ENCODE measurements around the gene DNAH2. TPM values are rescaled to one million over a fixed set of nuclear protein-coding genes. Genes with fewer than 3 reads are reported as not detected.

DNAH2 gene
- total and polyA plus RNA-seq, 2 experiments from 2014 or later = 0.38 TPM; not detected in 1

DNA sequence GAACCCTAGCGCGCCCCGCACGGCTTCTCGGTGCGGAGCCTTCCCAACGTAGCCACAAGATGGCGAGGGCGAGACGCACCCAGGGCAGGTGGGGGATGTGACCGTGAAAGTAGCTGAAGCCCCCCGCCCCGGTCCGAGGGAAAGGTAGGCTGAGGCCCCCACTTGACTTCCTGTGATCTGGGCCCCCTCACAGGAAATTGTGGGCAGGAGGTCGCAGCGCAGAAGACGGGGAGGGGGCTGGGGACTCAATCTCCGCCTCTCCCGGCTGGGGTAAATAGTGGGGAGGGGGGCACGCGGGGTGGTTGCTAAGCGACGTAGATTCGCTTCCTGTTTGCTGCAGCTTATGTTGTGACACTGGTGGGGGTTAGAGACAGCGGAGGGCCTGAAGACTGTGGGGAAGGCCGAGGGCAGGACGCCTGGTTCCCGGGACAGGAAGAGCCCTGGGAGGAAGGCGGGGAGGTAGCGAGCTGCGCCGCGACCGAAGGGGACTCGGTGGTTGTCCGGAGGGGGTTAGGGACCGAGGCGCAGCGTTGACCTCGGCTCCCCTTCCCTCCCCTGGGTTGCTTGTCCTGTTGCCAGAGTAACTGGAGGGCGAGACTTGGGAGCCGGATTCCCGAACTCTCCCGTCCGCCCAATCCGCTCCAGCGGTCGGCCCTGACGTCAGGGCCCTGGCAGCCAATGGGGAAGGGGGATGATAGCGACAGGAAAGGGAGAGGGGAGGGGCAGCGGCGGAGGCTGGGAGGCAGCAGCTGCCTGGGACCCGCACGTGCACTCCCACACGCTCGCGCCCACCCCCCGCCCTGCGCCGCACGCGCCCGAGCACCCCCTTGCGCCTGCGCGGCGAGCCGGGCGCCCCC, 117.6 kb downstream of the DNAH2 start (continued):
- TF ChIP-seq, protein P1, sequence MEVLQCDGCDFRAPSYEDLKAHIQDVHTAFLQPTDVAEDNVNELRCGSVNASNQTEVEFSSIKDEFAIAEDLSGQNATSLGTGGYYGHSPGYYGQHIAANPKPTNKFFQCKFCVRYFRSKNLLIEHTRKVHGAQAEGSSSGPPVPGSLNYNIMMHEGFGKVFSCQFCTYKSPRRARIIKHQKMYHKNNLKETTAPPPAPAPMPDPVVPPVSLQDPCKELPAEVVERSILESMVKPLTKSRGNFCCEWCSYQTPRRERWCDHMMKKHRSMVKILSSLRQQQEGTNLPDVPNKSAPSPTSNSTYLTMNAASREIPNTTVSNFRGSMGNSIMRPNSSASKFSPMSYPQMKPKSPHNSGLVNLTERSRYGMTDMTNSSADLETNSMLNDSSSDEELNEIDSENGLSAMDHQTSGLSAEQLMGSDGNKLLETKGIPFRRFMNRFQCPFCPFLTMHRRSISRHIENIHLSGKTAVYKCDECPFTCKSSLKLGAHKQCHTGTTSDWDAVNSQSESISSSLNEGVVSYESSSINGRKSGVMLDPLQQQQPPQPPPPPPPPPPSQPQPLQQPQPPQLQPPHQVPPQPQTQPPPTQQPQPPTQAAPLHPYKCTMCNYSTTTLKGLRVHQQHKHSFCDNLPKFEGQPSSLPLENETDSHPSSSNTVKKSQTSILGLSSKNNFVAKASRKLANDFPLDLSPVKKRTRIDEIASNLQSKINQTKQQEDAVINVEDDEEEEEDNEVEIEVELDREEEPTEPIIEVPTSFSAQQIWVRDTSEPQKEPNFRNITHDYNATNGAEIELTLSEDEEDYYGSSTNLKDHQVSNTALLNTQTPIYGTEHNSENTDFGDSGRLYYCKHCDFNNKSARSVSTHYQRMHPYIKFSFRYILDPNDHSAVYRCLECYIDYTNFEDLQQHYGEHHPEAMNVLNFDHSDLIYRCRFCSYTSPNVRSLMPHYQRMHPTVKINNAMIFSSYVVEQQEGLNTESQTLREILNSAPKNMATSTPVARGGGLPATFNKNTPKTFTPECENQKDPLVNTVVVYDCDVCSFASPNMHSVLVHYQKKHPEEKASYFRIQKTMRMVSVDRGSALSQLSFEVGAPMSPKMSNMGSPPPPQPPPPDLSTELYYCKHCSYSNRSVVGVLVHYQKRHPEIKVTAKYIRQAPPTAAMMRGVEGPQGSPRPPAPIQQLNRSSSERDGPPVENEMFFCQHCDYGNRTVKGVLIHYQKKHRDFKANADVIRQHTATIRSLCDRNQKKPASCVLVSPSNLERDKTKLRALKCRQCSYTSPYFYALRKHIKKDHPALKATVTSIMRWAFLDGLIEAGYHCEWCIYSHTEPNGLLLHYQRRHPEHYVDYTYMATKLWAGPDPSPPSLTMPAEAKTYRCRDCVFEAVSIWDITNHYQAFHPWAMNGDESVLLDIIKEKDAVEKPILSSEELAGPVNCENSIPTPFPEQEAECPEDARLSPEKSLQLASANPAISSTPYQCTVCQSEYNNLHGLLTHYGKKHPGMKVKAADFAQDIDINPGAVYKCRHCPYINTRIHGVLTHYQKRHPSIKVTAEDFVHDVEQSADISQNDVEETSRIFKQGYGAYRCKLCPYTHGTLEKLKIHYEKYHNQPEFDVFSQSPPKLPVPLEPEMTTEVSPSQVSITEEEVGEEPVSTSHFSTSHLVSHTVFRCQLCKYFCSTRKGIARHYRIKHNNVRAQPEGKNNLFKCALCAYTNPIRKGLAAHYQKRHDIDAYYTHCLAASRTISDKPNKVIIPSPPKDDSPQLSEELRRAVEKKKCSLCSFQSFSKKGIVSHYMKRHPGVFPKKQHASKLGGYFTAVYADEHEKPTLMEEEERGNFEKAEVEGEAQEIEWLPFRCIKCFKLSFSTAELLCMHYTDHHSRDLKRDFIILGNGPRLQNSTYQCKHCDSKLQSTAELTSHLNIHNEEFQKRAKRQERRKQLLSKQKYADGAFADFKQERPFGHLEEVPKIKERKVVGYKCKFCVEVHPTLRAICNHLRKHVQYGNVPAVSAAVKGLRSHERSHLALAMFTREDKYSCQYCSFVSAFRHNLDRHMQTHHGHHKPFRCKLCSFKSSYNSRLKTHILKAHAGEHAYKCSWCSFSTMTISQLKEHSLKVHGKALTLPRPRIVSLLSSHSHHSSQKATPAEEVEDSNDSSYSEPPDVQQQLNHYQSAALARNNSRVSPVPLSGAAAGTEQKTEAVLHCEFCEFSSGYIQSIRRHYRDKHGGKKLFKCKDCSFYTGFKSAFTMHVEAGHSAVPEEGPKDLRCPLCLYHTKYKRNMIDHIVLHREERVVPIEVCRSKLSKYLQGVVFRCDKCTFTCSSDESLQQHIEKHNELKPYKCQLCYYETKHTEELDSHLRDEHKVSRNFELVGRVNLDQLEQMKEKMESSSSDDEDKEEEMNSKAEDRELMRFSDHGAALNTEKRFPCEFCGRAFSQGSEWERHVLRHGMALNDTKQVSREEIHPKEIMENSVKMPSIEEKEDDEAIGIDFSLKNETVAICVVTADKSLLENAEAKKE (CRISPR knock-in tag; IDR thresholded peaks at IDR 0.05) = no peak
- TF ChIP-seq STAT1 (IDR thresholded peaks at IDR 0.05; ENCODE audit: unreplicated experiment) (no peak), EZH2phosphoT487 (IDR thresholded peaks at IDR 0.05; ENCODE audit: unreplicated experiment) (no peak), JUNB (IDR thresholded peaks at IDR 0.05; ENCODE audit: unreplicated experiment) (no peak), NANOG (IDR thresholded peaks at IDR 0.05; ENCODE audit: borderline replicate concordance) (no peak), ZNF114 (CRISPR knock-in tag; IDR thresholded peaks at IDR 0.05) (no peak)
- TF ChIP-seq, protein P2, sequence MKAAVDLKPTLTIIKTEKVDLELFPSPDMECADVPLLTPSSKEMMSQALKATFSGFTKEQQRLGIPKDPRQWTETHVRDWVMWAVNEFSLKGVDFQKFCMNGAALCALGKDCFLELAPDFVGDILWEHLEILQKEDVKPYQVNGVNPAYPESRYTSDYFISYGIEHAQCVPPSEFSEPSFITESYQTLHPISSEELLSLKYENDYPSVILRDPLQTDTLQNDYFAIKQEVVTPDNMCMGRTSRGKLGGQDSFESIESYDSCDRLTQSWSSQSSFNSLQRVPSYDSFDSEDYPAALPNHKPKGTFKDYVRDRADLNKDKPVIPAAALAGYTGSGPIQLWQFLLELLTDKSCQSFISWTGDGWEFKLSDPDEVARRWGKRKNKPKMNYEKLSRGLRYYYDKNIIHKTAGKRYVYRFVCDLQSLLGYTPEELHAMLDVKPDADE (IDR thresholded peaks at IDR 0.05) = 0 out of 2 replicates have a peak, but pooled peaks have one; percentile 12

Data from GM23338 (cell line).